ENCODE results near the gene MXI1.

GRCh38 chr10:110223298-110223925 lies 16.0 kb downstream of the MXI1 start:
- TF ChIP-seq POLR2A (IDR thresholded peaks at IDR 0.05) (no peak), CTCF (IDR thresholded peaks at IDR 0.05) (no peak)

Measured in sigmoid colon (tissue), 3 donors.